Fibroblast of skin of back (primary cell): Measurements from ENCODE around the gene NPDC1.
"Not testable (repeated sequence)": the region's sequence is repeated elsewhere in the genome, so short reads cannot be mapped to it uniquely, and the experiment has no call there.

Experiments used
- DNase-seq: peaks from one replicate; pipeline ENCODE4 v3.0.0-alpha.2; 2013

The NPDC1 gene

GRCh38 chr9:137074657-137075274, 28.8 kb upstream of the NPDC1 start:
- DNase-seq = no peak

- no peak for DNase-seq
Observed at GRCh38 chr9:137073992-137074399, 28.0 kb upstream of the NPDC1 start.

GRCh38 chr9:137071282-137071681, 25.3 kb upstream of the NPDC1 start:
- DNase-seq = no peak

GRCh38 chr9:137070906-137071275, 24.9 kb upstream of the NPDC1 start:
- DNase-seq = peak; percentile 49

- peak; percentile 89 for DNase-seq
Observed at GRCh38 chr9:137070201-137070905, 24.4 kb upstream of the NPDC1 start, which contains the start of gene SAPCD2. TSS of gene SAPCD2 (minus strand) at chr9:137070557. CDS start at chr9:137070460, 97 bp downstream.

- no peak for DNase-seq
Observed at GRCh38 chr9:137069508-137070091, 23.6 kb upstream of the NPDC1 start.

- DNase-seq = no peak
Observed at GRCh38 chr9:137068539-137069507, 22.8 kb upstream of the NPDC1 start.

GRCh38 chr9:137067860-137068538, 22.0 kb upstream of the NPDC1 start:
- DNase-seq = peak; percentile 73

GRCh38 chr9:137066096-137066861, 20.3 kb upstream of the NPDC1 start:
- DNase-seq = no peak

- no peak for DNase-seq
Observed at GRCh38 chr9:137065336-137065967, 19.5 kb upstream of the NPDC1 start.

GRCh38 chr9:137064880-137065164, 18.8 kb upstream of the NPDC1 start:
- no peak for DNase-seq

- DNase-seq = peak; percentile 34
Observed at GRCh38 chr9:137064027-137064879, 18.3 kb upstream of the NPDC1 start.

GRCh38 chr9:137063311-137064026, 17.5 kb upstream of the NPDC1 start:
- DNase-seq = no peak

GRCh38 chr9:137062798-137063197, 16.8 kb upstream of the NPDC1 start:
- DNase-seq = not testable (repeated sequence)

- no peak for DNase-seq
Observed at GRCh38 chr9:137062384-137062783, 16.4 kb upstream of the NPDC1 start.

- no peak for DNase-seq
Observed at GRCh38 chr9:137058521-137059234, 12.7 kb upstream of the NPDC1 start.

GRCh38 chr9:137057545-137057944, 11.6 kb upstream of the NPDC1 start:
- DNase-seq = no peak

GRCh38 chr9:137056739-137057415, 10.9 kb upstream of the NPDC1 start:
- no peak for DNase-seq
